IMR-90 (cell line): ENCODE data around the gene DCAKD. TPM values are rescaled to one million over a fixed set of nuclear protein-coding genes. Genes with fewer than 3 reads are reported as not detected.
A peak's percentile ranks its signal among the peaks of the same experiment; 100 is the strongest.

Experiments used
- ATAC-seq: fragments of 200-7000 bp; cut with Tn5 transposase; 2 replicates; pipeline ENCODE4 v1.9.1; 2020; ENCODE audit warnings: low read depth, mild to moderate bottlenecking, moderate library complexity
- BruUV-seq: library from RNA; stranded (reverse); fragments of 400-500 nt; replicated peaks from 2 replicates; lab custom pipeline; 2021; lab: Mats Ljungman, UMichigan
- CTCF ChIA-PET: fragments of 300-600 bp; formaldehyde crosslinking; extraction: SDS; loops from one replicate; lab custom pipeline; 2021; ENCODE audit warnings: antibody characterized with exemption; lab: Yijun Ruan, JAX
- POLR2A ChIA-PET: fragments of 300-600 bp; sonication (Branson Sonifier 250); formaldehyde crosslinking; loops from one replicate; lab custom pipeline; 2022; ENCODE audit warnings: antibody characterized with exemption; ENCODE audit not compliant: unreplicated experiment; lab: Charles Lee
- DNase-seq: peaks from one replicate; pipeline ENCODE4 v3.0.0; 2013
- H2AFZ ChIP-seq: replicated peaks from 2 replicates; pipeline ENCODE3; 2013; ENCODE audit warnings: low read length, mild to moderate bottlenecking; ENCODE audit not compliant: poor library complexity
- H2AK5ac ChIP-seq: 2 replicates; pipeline ENCODE4 v1.6.1; 2013; ENCODE audit warnings: low read depth, low read length, inconsistent platforms
- H2AK9ac ChIP-seq: replicated peaks from 2 replicates; pipeline ENCODE3; 2013; ENCODE audit warnings: mild to moderate bottlenecking, low read depth, low read length, moderate library complexity; ENCODE audit not compliant: poor library complexity
- H2BK120ac ChIP-seq: 2 replicates; pipeline ENCODE4 v1.6.1; 2013; ENCODE audit warnings: low read depth, low read length, inconsistent platforms
- H2BK15ac ChIP-seq: 3 replicates; pipeline ENCODE4 v1.6.1; 2013; ENCODE audit warnings: low read depth, low read length, inconsistent platforms
- H2BK20ac ChIP-seq: 2 replicates; pipeline ENCODE4 v1.6.1; 2013; ENCODE audit warnings: low read depth, mild to moderate bottlenecking, inconsistent platforms, low read length, moderate library complexity
- H2BK5ac ChIP-seq: 2 replicates; pipeline ENCODE4 v1.6.1; 2013; ENCODE audit warnings: mild to moderate bottlenecking, low read depth, low read length, inconsistent platforms; ENCODE audit not compliant: poor library complexity, severe bottlenecking
- H3K14ac ChIP-seq: replicated peaks from 2 replicates; pipeline ENCODE4 v1.6.1; 2013; ENCODE audit warnings: low read depth, low read length, inconsistent platforms
- H3K18ac ChIP-seq: 2 replicates; pipeline ENCODE4 v1.6.1; 2013; ENCODE audit warnings: low read depth, low read length, control low read depth
- H3K23ac ChIP-seq: 2 replicates; pipeline ENCODE4 v1.6.1; 2013; ENCODE audit warnings: low read depth, low read length, inconsistent platforms
- H3K27ac ChIP-seq: 2 replicates; pipeline ENCODE4 v1.5.1; 2013; ENCODE audit warnings: mild to moderate bottlenecking, control low read depth, low read length; ENCODE audit not compliant: insufficient read depth
- H3K27me3 ChIP-seq: 2 replicates; pipeline ENCODE4 v1.6.1; 2013; ENCODE audit warnings: low read length; ENCODE audit not compliant: control insufficient read depth, insufficient read depth
- H3K36me3 ChIP-seq: 2 replicates; pipeline ENCODE4 v1.6.1; 2013; ENCODE audit warnings: low read length, mixed read lengths; ENCODE audit not compliant: control insufficient read depth, insufficient read depth
- H3K4ac ChIP-seq: 2 replicates; pipeline ENCODE4 v1.6.1; 2013; ENCODE audit warnings: low read depth, low read length, inconsistent platforms
- H3K4me1 ChIP-seq: 2 replicates; pipeline ENCODE4 v1.6.1; 2013; ENCODE audit warnings: low read length, mixed read lengths; ENCODE audit not compliant: control insufficient read depth, insufficient read depth
- H3K4me2 ChIP-seq: 2 replicates; pipeline ENCODE4 v1.6.1; 2013; ENCODE audit warnings: low read depth, mild to moderate bottlenecking, control low read depth, low read length, moderate library complexity
- H3K4me3 ChIP-seq: 2 replicates; pipeline ENCODE4 v1.5.1; 2013; ENCODE audit warnings: low read depth, mild to moderate bottlenecking, control low read depth, low read length, moderate library complexity; ENCODE audit not compliant: insufficient read depth
- H3K56ac ChIP-seq: 2 replicates; pipeline ENCODE4 v1.6.1; 2013; ENCODE audit warnings: low read length, inconsistent platforms; ENCODE audit not compliant: insufficient read depth; ENCODE audit errors: extremely low read depth
- H3K79me1 ChIP-seq, 2 experiments: 2 replicates each; pipeline ENCODE4 v1.6.1; 2013; ENCODE audit warnings: low read length in 2 of 2, inconsistent platforms in 1 of 2, low read depth in 1 of 2
- H3K9ac ChIP-seq: 2 replicates; pipeline ENCODE4 v1.6.1; 2013; ENCODE audit warnings: low read depth, low read length, control low read depth
- H3K9me1 ChIP-seq: 2 replicates; pipeline ENCODE4 v1.6.1; 2013; ENCODE audit warnings: low read length, inconsistent platforms; ENCODE audit not compliant: insufficient read depth
- H3K9me3 ChIP-seq: 2 replicates; pipeline ENCODE4 v1.6.1; 2013; ENCODE audit warnings: low read length; ENCODE audit not compliant: control insufficient read depth, insufficient read depth
- H4K20me1 ChIP-seq: 2 replicates; pipeline ENCODE4 v1.6.1; 2013; ENCODE audit warnings: low read length, inconsistent platforms; ENCODE audit not compliant: insufficient read depth
- H4K5ac ChIP-seq: 2 replicates; pipeline ENCODE4 v1.6.1; 2013; ENCODE audit warnings: mild to moderate bottlenecking, low read depth, low read length, control low read depth
- H4K8ac ChIP-seq, 2 experiments: 2 replicates each; pipeline ENCODE4 v1.6.1; 2013; ENCODE audit warnings: low read depth in 2 of 2, low read length in 2 of 2, control low read depth in 1 of 2, inconsistent platforms in 1 of 2
- H4K91ac ChIP-seq: 2 replicates; pipeline ENCODE4 v1.6.1; 2013; ENCODE audit warnings: low read depth, low read length, inconsistent platforms; ENCODE audit not compliant: insufficient read depth
- FOS ChIP-seq: fragments of 150-350 bp; IDR thresholded peaks from 2 replicates; pipeline ENCODE4 v1.6.1; 2016; ENCODE audit warnings: low read depth, low read length
- NFE2L2 ChIP-seq: fragments of 150-350 bp; IDR thresholded peaks from 2 replicates; pipeline ENCODE4 v1.6.1; 2016; ENCODE audit warnings: low read depth, mild to moderate bottlenecking, low read length
- WGBS, 2 experiments: methylation state at CpG; one replicate each; pipeline versions ENCODE4 v1.1.5 to v1.1.7; 2013; ENCODE audit warnings: missing lambda C conversion rate in 2 of 2; ENCODE audit not compliant: insufficient read length in 1 of 2; ENCODE audit errors: extremely low coverage in 2 of 2; 5-methylcytosine and 5-hydroxymethylcytosine counted together
- dilution Hi-C: fragments of 300-500 bp; cut with HindIII; formaldehyde crosslinking; loops from one replicate; pipeline ENCODE4 v1.14.3; 2018; ENCODE audit warnings: low sequenced_read_pairs; ENCODE audit not compliant: unreplicated experiment
- in situ Hi-C: fragments of 300-500 bp; cut with MboI; formaldehyde crosslinking; loops from 3 replicates; pipeline ENCODE4 v1.14.3; 2019; ENCODE audit warnings: low sequenced_read_pairs, inconsistent platforms, mixed read lengths
- intact Hi-C: fragments of 100-400 bp; cut with micrococcal nuclease; formaldehyde crosslinking; loops from 2 replicates; pipeline ENCODE4 v1.10.0; 2022
- polyA plus RNA-seq, 3 experiments: library from polyadenylated mRNA; depleted of rRNA; stranded (reverse); fragments of >200 nt; gene quantifications; 2 replicates each; pipeline ENCODE4 v1.2.3, GENCODE V29; 2012; ENCODE audit warnings: low replicate concordance in 1 of 3
- total RNA-seq: library from RNA; depleted of rRNA; stranded (reverse); fragments of >200 nt; gene quantifications from 2 replicates; pipeline ENCODE4 v1.2.3, GENCODE V29; 2012

Gene DCAKD
- total and polyA plus RNA-seq, 2 of the 4 experiments (the other 2 are of a cell fraction), result 31.3 to 47.9 TPM

GRCh38 chr17:45087978-45088377 lies 36.5 kb upstream of the DCAKD start:
- H3K9ac ChIP-seq, result no peak overlapping the region; the same call in 1 of the 2 replicates
- POLR2A ChIA-PET, result no interaction called here
- 100% methylated on average over 2 of the region's 5 CpGs; no CpG with 5 or more reads in 1 of the 2 experiments for WGBS, 2 experiments
- no peak for DNase-seq
- no peak overlapping the region for H3K4me2 ChIP-seq
- H2BK5ac ChIP-seq, result peak overlapping the region; percentile 78
- no TSS peak for BruUV-seq
- peaks cover 15 to 63% of the 10 kb centered on the region in 2 experiments for H3K79me1 ChIP-seq
- peaks cover 26% of the 10 kb centered on the region for H3K4me1 ChIP-seq
- H2AK5ac ChIP-seq, result peak overlapping the region; percentile 77; the same call in 1 of the 2 replicates
- H3K9me3 ChIP-seq, result 0 out of 2 replicates have a peak, but pooled peaks cover 2% of the 10 kb centered on the region
- peak overlapping the region; percentile 25; the same call in 1 of the 3 replicates for H2BK15ac ChIP-seq
- peak overlapping the region; percentile 38 for H4K91ac ChIP-seq
- ATAC-seq, result no peak
- peak overlapping the region; percentile 45 for H3K18ac ChIP-seq
- H3K4ac ChIP-seq, result peak overlapping the region; percentile 80
- in situ Hi-C loops (no loop called here), intact Hi-C loops (no loop called here), dilution Hi-C loops (no loop called here)
- peak overlapping the region; percentile 76 for H3K14ac ChIP-seq
- H3K36me3 ChIP-seq, result peaks cover 49% of the 10 kb centered on the region
- CTCF ChIA-PET, result interaction anchor here (1.1 kb wide), 1 partner anchor 11 kb away, joined by 3 read pairs; no protein-coding TSS in a partner anchor
- H3K4me3 ChIP-seq, result no peak overlapping the region
- no peak for TF ChIP-seq FOS
- no peak for TF ChIP-seq NFE2L2
- H2AFZ ChIP-seq, result peak overlapping the region; percentile 12
- H4K8ac ChIP-seq, result peak overlapping the region in 1 of 2 experiments; percentile 27; a peak in 1 of 4 replicates
- H3K9me1 ChIP-seq, result peaks cover 26% of the 10 kb centered on the region
- H3K56ac ChIP-seq, result 0 out of 2 replicates have a peak overlapping the region, but pooled peaks have one; percentile 0
- H3K27me3 ChIP-seq, result no peaks in the 10 kb centered on the region
- H3K27ac ChIP-seq, result peak overlapping the region; percentile 85; the same call in 1 of the 2 replicates
- peaks cover 5% of the 10 kb centered on the region for H4K20me1 ChIP-seq
- peak overlapping the region; percentile 65 for H4K5ac ChIP-seq
- peak overlapping the region; percentile 54 for H2BK120ac ChIP-seq
- H2AK9ac ChIP-seq, result peak overlapping the region; percentile 72
- H3K23ac ChIP-seq, result peak overlapping the region; percentile 62; the same call in 1 of the 2 replicates
- peak overlapping the region; percentile 66; the same call in 1 of the 2 replicates for H2BK20ac ChIP-seq
